Panc1 (cell line): ENCODE measurements around the gene GSTO2.

Source experiments
- POLR2AphosphoS5 ChIP-seq: IDR thresholded peaks from 2 replicates; pipeline ENCODE4 v1.6.1; 2012; ENCODE audit warnings: mild to moderate bottlenecking, low read depth, low read length, moderate library complexity
- TCF7L2 ChIP-seq: IDR thresholded peaks from 2 replicates; pipeline ENCODE4 v1.6.1; 2011; ENCODE audit warnings: mild to moderate bottlenecking, low read depth, low read length, inconsistent platforms
- TF ChIP-seq, protein P1 (sequence below): fragments of 450-650 bp; IDR thresholded peaks from 2 replicates; pipeline ENCODE4 v1.5.1; 2017; ENCODE audit warnings: mild to moderate bottlenecking
- TF ChIP-seq, protein P2 (sequence below), 2 experiments: IDR thresholded peaks; 2 replicates each; pipeline ENCODE4 v1.6.1; 2011 to 2012; ENCODE audit warnings: low read depth in 2 of 2, control low read depth in 1 of 2, low read length in 1 of 2, mild to moderate bottlenecking in 1 of 2, moderate library complexity in 1 of 2; ENCODE audit not compliant: insufficient read depth in 1 of 2

DNA sequence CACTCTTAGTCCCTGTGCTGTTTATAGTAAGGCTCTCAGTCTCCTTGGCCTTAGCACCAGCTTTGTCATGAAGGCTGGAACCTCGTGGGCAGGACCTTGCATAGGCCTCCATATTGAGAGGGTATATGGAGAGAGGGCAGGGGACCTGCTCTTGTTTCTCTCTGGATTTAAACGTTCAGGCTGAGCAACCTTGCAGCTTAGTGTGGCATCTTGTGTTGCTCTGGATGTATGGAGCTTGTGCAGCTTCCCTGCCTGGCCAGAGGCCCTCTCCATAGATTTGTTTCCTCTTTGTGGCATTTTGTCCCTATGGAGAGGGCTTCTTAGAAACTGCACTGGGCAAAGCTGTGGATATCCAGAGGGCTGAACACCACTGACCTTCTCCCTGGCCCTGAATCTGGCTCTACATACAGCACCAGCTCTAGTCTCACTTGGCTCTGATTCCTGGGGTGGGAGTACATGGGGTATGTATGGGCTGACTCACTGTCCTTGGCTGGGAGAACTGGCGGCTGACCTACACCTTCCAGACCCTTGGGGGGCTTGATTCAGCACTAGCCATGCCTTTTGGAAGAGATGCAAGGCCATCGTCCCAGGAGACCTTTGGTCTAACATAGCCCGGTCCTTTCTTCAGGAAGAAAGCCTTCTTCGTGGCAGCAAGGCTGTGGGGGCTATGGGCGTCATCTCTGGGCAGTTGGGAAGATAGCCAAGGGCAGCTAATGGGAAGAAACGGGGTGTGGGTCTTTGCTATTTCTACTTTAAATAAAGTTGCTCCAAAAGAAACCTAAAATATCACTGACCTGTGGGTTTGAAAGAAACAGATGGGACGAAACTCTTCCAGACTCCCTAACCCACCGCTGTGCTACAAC, 38.8 kb downstream of the GSTO2 start:
- TF ChIP-seq, protein P1, sequence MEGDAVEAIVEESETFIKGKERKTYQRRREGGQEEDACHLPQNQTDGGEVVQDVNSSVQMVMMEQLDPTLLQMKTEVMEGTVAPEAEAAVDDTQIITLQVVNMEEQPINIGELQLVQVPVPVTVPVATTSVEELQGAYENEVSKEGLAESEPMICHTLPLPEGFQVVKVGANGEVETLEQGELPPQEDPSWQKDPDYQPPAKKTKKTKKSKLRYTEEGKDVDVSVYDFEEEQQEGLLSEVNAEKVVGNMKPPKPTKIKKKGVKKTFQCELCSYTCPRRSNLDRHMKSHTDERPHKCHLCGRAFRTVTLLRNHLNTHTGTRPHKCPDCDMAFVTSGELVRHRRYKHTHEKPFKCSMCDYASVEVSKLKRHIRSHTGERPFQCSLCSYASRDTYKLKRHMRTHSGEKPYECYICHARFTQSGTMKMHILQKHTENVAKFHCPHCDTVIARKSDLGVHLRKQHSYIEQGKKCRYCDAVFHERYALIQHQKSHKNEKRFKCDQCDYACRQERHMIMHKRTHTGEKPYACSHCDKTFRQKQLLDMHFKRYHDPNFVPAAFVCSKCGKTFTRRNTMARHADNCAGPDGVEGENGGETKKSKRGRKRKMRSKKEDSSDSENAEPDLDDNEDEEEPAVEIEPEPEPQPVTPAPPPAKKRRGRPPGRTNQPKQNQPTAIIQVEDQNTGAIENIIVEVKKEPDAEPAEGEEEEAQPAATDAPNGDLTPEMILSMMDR, result no peak
- TF ChIP-seq POLR2AphosphoS5 (no peak; the same call in none of the 2 replicates), TCF7L2 (no peak)
- TF ChIP-seq, protein P2, sequence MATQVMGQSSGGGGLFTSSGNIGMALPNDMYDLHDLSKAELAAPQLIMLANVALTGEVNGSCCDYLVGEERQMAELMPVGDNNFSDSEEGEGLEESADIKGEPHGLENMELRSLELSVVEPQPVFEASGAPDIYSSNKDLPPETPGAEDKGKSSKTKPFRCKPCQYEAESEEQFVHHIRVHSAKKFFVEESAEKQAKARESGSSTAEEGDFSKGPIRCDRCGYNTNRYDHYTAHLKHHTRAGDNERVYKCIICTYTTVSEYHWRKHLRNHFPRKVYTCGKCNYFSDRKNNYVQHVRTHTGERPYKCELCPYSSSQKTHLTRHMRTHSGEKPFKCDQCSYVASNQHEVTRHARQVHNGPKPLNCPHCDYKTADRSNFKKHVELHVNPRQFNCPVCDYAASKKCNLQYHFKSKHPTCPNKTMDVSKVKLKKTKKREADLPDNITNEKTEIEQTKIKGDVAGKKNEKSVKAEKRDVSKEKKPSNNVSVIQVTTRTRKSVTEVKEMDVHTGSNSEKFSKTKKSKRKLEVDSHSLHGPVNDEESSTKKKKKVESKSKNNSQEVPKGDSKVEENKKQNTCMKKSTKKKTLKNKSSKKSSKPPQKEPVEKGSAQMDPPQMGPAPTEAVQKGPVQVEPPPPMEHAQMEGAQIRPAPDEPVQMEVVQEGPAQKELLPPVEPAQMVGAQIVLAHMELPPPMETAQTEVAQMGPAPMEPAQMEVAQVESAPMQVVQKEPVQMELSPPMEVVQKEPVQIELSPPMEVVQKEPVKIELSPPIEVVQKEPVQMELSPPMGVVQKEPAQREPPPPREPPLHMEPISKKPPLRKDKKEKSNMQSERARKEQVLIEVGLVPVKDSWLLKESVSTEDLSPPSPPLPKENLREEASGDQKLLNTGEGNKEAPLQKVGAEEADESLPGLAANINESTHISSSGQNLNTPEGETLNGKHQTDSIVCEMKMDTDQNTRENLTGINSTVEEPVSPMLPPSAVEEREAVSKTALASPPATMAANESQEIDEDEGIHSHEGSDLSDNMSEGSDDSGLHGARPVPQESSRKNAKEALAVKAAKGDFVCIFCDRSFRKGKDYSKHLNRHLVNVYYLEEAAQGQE (IDR thresholded peaks at IDR 0.05; ENCODE audit: insufficient read depth in 1 of 2, low read depth in 2 of 2, low read length in 1 of 2), result no peak
